ENCODE results near the gene KLHL7.
A peak's percentile ranks its signal among the peaks of the same experiment; 100 is the strongest.

The KLHL7 gene

DNA sequence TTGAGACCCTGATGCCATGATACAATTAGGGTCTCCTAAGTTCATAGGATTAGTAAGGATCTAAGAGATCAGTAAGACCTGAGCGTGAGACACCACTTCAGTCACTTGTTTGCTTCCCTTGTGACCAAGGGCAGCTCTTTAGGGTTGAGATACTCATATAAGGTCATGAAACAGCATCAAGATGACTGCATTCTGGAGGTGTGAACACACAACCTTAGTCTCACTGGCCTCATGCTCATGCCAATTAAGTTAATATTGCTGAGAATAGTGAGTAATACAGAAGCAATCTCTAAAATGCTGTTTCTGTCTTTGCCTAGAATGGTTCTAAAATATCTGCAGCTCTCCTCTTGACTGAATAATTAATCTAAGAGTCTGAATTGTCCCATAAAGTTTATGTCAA lies 39.6 kb upstream of the KLHL7 start:
- H3K9ac ChIP-seq: no peak overlapping the region
- H3K27ac ChIP-seq: no peak overlapping the region
- H4K20me1 ChIP-seq (ENCODE audit: insufficient read depth): no peaks in the 10 kb centered on the region
- H3K27me3 ChIP-seq (ENCODE audit: insufficient read depth, low read depth): no peaks in the 10 kb centered on the region
- no peaks in the 10 kb centered on the region for H3K79me2 ChIP-seq (ENCODE audit: insufficient read depth, low read depth)
- no peak overlapping the region for H3K4me2 ChIP-seq
- no peak overlapping the region for H3K4me3 ChIP-seq (IDR thresholded peaks at IDR 0.05; ENCODE audit: insufficient read depth, low read depth, low read length)
- H3K36me3 ChIP-seq (ENCODE audit: insufficient read depth): no peaks in the 10 kb centered on the region
- H3K4me1 ChIP-seq (ENCODE audit: low read depth, poor library complexity, severe bottlenecking): no peaks in the 10 kb centered on the region
- H2AFZ ChIP-seq (ENCODE audit: low read depth): no peak overlapping the region
- TF ChIP-seq CTCF (conservative IDR thresholded peaks at IDR 0.05; ENCODE audit: low read depth, low read length): no peak

GRCh38 chr7:23067271-23067670 lies 38.3 kb upstream of the KLHL7 start:
- Histone ChIP-seq H3K9ac (no peak overlapping the region), H4K20me1 (ENCODE audit: insufficient read depth) (no peaks in the 10 kb centered on the region), H3K4me1 (ENCODE audit: low read depth, poor library complexity, severe bottlenecking) (no peaks in the 10 kb centered on the region), H2AFZ (ENCODE audit: low read depth) (no peak overlapping the region), H3K4me3 (IDR thresholded peaks at IDR 0.05; ENCODE audit: insufficient read depth, low read depth, low read length) (no peak overlapping the region), H3K27ac (no peak overlapping the region), H3K79me2 (ENCODE audit: insufficient read depth, low read depth) (no peaks in the 10 kb centered on the region), H3K36me3 (ENCODE audit: insufficient read depth) (no peaks in the 10 kb centered on the region), H3K4me2 (no peak overlapping the region), H3K27me3 (ENCODE audit: insufficient read depth, low read depth) (no peaks in the 10 kb centered on the region)
- TF ChIP-seq CTCF (conservative IDR thresholded peaks at IDR 0.05; ENCODE audit: low read depth, low read length): no peak

GRCh38 chr7:23072048-23072447 lies 33.5 kb upstream of the KLHL7 start:
- Histone ChIP-seq H3K79me2 (ENCODE audit: insufficient read depth, low read depth) (no peaks in the 10 kb centered on the region), H3K4me2 (no peak overlapping the region), H3K36me3 (ENCODE audit: insufficient read depth) (no peaks in the 10 kb centered on the region), H3K9ac (no peak overlapping the region), H4K20me1 (ENCODE audit: insufficient read depth) (no peaks in the 10 kb centered on the region), H3K4me3 (IDR thresholded peaks at IDR 0.05; ENCODE audit: insufficient read depth, low read depth, low read length) (no peak overlapping the region), H3K4me1 (ENCODE audit: low read depth, poor library complexity, severe bottlenecking) (no peaks in the 10 kb centered on the region), H3K27me3 (ENCODE audit: insufficient read depth, low read depth) (no peaks in the 10 kb centered on the region), H3K27ac (no peak overlapping the region), H2AFZ (ENCODE audit: low read depth) (no peak overlapping the region)
- TF ChIP-seq CTCF (conservative IDR thresholded peaks at IDR 0.05; ENCODE audit: low read depth, low read length): peak; percentile 31; the same call in 1 of the 2 replicates

DNA sequence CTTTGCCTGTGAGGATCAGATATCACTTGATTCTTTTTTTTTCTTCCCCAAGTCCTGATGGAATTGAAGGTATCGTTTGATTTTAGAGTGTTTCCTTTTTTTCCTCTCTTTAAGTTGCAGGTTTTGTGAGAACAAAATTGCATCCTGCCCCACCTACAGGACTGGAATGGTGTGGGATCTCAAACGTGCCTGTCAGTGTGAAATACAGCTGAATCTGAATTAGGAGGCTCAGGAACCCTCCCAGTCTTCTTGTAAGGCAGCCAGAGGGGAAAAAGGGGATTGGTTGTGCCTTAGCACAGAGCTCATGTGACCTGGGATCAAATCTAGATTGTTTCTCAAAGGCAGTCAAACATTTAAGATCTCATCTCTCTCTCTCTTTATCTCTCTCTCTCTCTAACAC lies 32.7 kb upstream of the KLHL7 start:
- TF ChIP-seq CTCF (conservative IDR thresholded peaks at IDR 0.05; ENCODE audit: low read depth, low read length): no peak
- Histone ChIP-seq H4K20me1 (ENCODE audit: insufficient read depth) (no peaks in the 10 kb centered on the region), H3K4me2 (no peak overlapping the region), H3K4me1 (ENCODE audit: low read depth, poor library complexity, severe bottlenecking) (no peaks in the 10 kb centered on the region), H3K4me3 (IDR thresholded peaks at IDR 0.05; ENCODE audit: insufficient read depth, low read depth, low read length) (no peak overlapping the region), H3K27ac (no peak overlapping the region), H2AFZ (ENCODE audit: low read depth) (no peak overlapping the region), H3K27me3 (ENCODE audit: insufficient read depth, low read depth) (no peaks in the 10 kb centered on the region), H3K9ac (no peak overlapping the region), H3K79me2 (ENCODE audit: insufficient read depth, low read depth) (no peaks in the 10 kb centered on the region), H3K36me3 (ENCODE audit: insufficient read depth) (no peaks in the 10 kb centered on the region)
